B cell (primary cell): ENCODE measurements around the gene CCDC43.

Experiments used
- EZH2 ChIP-seq: IDR thresholded peaks from 2 replicates; pipeline ENCODE4 v1.6.1; 2012; ENCODE audit warnings: borderline replicate concordance, low read depth, mild to moderate bottlenecking, moderate library complexity, low read length; ENCODE audit not compliant: insufficient read depth, poor library complexity, severe bottlenecking
- TF ChIP-seq, protein P1 (sequence below): fragments of 200-600 bp; IDR thresholded peaks from one replicate; pipeline ENCODE4 v1.8.0; 2022; ENCODE audit warnings: antibody characterized with exemption, mild to moderate bottlenecking

DNA sequence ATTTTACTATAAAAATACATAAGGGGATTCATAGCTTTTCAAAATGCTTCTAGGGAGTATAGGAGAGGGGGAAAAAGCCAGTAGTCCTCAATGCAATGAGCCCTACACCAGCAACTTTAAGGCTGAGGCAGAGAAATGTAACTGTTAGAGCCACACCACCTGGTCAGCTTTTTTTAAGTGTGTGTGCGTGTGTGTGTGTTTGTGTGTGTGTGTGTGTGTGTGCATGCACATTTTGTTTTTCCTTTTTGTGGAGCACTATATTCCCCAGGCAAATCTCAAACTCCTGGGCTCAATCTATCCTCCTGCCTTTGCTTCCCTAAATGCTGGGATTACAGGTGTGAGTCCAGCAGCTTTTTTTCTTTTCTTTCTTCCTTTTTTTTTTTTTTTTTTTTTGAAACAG lies 35.6 kb downstream of the CCDC43 start:
- TF ChIP-seq, protein P1, sequence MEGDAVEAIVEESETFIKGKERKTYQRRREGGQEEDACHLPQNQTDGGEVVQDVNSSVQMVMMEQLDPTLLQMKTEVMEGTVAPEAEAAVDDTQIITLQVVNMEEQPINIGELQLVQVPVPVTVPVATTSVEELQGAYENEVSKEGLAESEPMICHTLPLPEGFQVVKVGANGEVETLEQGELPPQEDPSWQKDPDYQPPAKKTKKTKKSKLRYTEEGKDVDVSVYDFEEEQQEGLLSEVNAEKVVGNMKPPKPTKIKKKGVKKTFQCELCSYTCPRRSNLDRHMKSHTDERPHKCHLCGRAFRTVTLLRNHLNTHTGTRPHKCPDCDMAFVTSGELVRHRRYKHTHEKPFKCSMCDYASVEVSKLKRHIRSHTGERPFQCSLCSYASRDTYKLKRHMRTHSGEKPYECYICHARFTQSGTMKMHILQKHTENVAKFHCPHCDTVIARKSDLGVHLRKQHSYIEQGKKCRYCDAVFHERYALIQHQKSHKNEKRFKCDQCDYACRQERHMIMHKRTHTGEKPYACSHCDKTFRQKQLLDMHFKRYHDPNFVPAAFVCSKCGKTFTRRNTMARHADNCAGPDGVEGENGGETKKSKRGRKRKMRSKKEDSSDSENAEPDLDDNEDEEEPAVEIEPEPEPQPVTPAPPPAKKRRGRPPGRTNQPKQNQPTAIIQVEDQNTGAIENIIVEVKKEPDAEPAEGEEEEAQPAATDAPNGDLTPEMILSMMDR: no peak
- no peak for TF ChIP-seq EZH2
